ENCODE results near the gene KRTAP6-2.

GRCh38 chr21:30642564-30642963 lies 43.9 kb upstream of the KRTAP6-2 start, which contains the start of gene KRTAP20-3:
- no peak for TF ChIP-seq POLR2A (IDR thresholded peaks at IDR 0.05; ENCODE audit: control extremely low read depth in 1 of 2, low read depth in 2 of 2, low read length in 2 of 2)
- no peak for TF ChIP-seq CHD1 (IDR thresholded peaks at IDR 0.05; ENCODE audit: low read depth, low read length)
- no peak for TF ChIP-seq SIN3A (conservative IDR thresholded peaks at IDR 0.05 in 1 of 2, IDR thresholded peaks at IDR 0.05 in 1 of 2; ENCODE audit: low read depth in 1 of 2, low read length in 2 of 2)
- no peak for TF ChIP-seq RBBP5 (IDR thresholded peaks at IDR 0.05; ENCODE audit: borderline replicate concordance, low read depth, low read length)
- TF ChIP-seq, protein P1, sequence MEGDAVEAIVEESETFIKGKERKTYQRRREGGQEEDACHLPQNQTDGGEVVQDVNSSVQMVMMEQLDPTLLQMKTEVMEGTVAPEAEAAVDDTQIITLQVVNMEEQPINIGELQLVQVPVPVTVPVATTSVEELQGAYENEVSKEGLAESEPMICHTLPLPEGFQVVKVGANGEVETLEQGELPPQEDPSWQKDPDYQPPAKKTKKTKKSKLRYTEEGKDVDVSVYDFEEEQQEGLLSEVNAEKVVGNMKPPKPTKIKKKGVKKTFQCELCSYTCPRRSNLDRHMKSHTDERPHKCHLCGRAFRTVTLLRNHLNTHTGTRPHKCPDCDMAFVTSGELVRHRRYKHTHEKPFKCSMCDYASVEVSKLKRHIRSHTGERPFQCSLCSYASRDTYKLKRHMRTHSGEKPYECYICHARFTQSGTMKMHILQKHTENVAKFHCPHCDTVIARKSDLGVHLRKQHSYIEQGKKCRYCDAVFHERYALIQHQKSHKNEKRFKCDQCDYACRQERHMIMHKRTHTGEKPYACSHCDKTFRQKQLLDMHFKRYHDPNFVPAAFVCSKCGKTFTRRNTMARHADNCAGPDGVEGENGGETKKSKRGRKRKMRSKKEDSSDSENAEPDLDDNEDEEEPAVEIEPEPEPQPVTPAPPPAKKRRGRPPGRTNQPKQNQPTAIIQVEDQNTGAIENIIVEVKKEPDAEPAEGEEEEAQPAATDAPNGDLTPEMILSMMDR (IDR thresholded peaks at IDR 0.05; ENCODE audit: control extremely low read depth in 1 of 3, insufficient read depth in 1 of 3, low read depth in 1 of 3, low read length in 3 of 3): no peak
- no peak for TF ChIP-seq CREB1 (IDR thresholded peaks at IDR 0.05)
- no peak for TF ChIP-seq GABPA (IDR thresholded peaks at IDR 0.05; ENCODE audit: borderline replicate concordance, insufficient read depth, low read length)
- no peak for TF ChIP-seq SP1 (IDR thresholded peaks at IDR 0.05; ENCODE audit: low read depth, low read length)
- no peak for TF ChIP-seq RXRA (IDR thresholded peaks at IDR 0.05; ENCODE audit: insufficient read depth, low read depth, low read length)
- no peak for TF ChIP-seq EP300 (IDR thresholded peaks at IDR 0.05; ENCODE audit: borderline replicate concordance in 1 of 2, low read depth in 2 of 2, low read length in 2 of 2)
- no peak for TF ChIP-seq NRF1 (IDR thresholded peaks at IDR 0.05; ENCODE audit: low read depth, low read length)
- TF ChIP-seq MAFK (IDR thresholded peaks at IDR 0.05; ENCODE audit: low read depth, low read length): no peak
